HFF-Myc (cell line): Measurements from ENCODE around the gene RP2.
A peak's percentile ranks its signal among the peaks of the same experiment; 100 is the strongest.

ENCODE experiments used
- DNase-seq: peaks from one replicate; pipeline ENCODE4 v3.0.0-alpha.2; 2011; ENCODE audit warnings: low read depth; ENCODE audit errors: extremely low read depth
- H3K4me3 ChIP-seq: replicated peaks from 2 replicates; pipeline ENCODE4 v1.5.1; 2011; ENCODE audit warnings: low read depth, mild to moderate bottlenecking, control low read depth, low read length
- CTCF ChIP-seq: IDR thresholded peaks from 2 replicates; pipeline ENCODE4 v1.5.1; 2012; ENCODE audit warnings: mild to moderate bottlenecking, low read depth, low read length, control low read depth; ENCODE audit errors: missing control alignments

The RP2 gene

GRCh38 chrX:46823481-46823880, 13.4 kb upstream of the RP2 start:
- H3K4me3 ChIP-seq: no peak overlapping the region
- no peak for DNase-seq
- no peak for TF ChIP-seq CTCF

GRCh38 chrX:46831765-46832327, 5.0 kb upstream of the RP2 start:
- no peak for DNase-seq
- H3K4me3 ChIP-seq: no peak overlapping the region
- TF ChIP-seq CTCF: no peak

GRCh38 chrX:46837558-46838485, 979 bp downstream of the RP2 start:
- no peak for TF ChIP-seq CTCF
- H3K4me3 ChIP-seq: peak overlapping the region; percentile 74
- no peak for DNase-seq

GRCh38 chrX:46838486-46838870, 1.6 kb downstream of the RP2 start:
- no peak for DNase-seq
- H3K4me3 ChIP-seq: peak overlapping the region; percentile 74

GRCh38 chrX:46838974-46839480, 2.2 kb downstream of the RP2 start:
- H3K4me3 ChIP-seq: no peak overlapping the region
- TF ChIP-seq CTCF: no peak
- no peak for DNase-seq

More at GRCh38 chrX:46838486-46838870, 1.6 kb downstream of the RP2 start:
- no peak for TF ChIP-seq CTCF

GRCh38 chrX:46840946-46841345, 4.1 kb downstream of the RP2 start:
- no peak for DNase-seq
- H3K4me3 ChIP-seq: no peak overlapping the region

More at GRCh38 chrX:46840946-46841345, 4.1 kb downstream of the RP2 start:
- TF ChIP-seq CTCF: no peak
